ENCODE data around the gene RASA1.

Gene RASA1

GRCh38 chr5:87361031-87361445 is 93.4 kb downstream of the RASA1 start:
- H3K4me1 ChIP-seq (ENCODE audit: insufficient read depth, low read length), result no peaks in the 10 kb centered on the region
- H3K9me3 ChIP-seq (ENCODE audit: insufficient read depth, low read length, severe bottlenecking), result no peaks in the 10 kb centered on the region
- H3K9ac ChIP-seq (ENCODE audit: low read depth, low read length), result no peak overlapping the region
- DNase-seq (no peak), ATAC-seq (ENCODE audit: insufficient read depth, low read depth) (no peak)
- TF ChIP-seq CTCF (IDR thresholded peaks at IDR 0.05; ENCODE audit: borderline replicate concordance, extremely low read depth, low read length, poor library complexity, severe bottlenecking) (no peak), EZH2 (IDR thresholded peaks at IDR 0.05; ENCODE audit: borderline replicate concordance, low read depth, low read length, severe bottlenecking) (no peak)
- H3K36me3 ChIP-seq (ENCODE audit: insufficient read depth, low read length), result peaks cover 42% of the 10 kb centered on the region
- H3K4me3 ChIP-seq (ENCODE audit: low read depth in 1 of 2, low read length in 2 of 2), result no peak overlapping the region
- H4K20me1 ChIP-seq (ENCODE audit: insufficient read depth, low read length), result no peaks in the 10 kb centered on the region
- H3K4me2 ChIP-seq (ENCODE audit: insufficient read depth, low read length), result no peak overlapping the region
- H3K27me3 ChIP-seq (ENCODE audit: insufficient read depth, low read length, poor library complexity), result no peaks in the 10 kb centered on the region
- H3K79me2 ChIP-seq (ENCODE audit: insufficient read depth, low read length), result no peaks in the 10 kb centered on the region
- no peak overlapping the region for H3K27ac ChIP-seq (ENCODE audit: low read length)
- H2AFZ ChIP-seq (ENCODE audit: low read depth, low read length), result no peak overlapping the region

GRCh38 chr5:87361536-87362213 is 94.0 kb downstream of the RASA1 start:
- ATAC-seq (ENCODE audit: insufficient read depth, low read depth) (no peak), DNase-seq (no peak)
- H3K36me3 ChIP-seq (ENCODE audit: insufficient read depth, low read length), result peaks cover 47% of the 10 kb centered on the region
- H3K9me3 ChIP-seq (ENCODE audit: insufficient read depth, low read length, severe bottlenecking), result no peaks in the 10 kb centered on the region
- H3K4me1 ChIP-seq (ENCODE audit: insufficient read depth, low read length), result no peaks in the 10 kb centered on the region
- H3K4me3 ChIP-seq (ENCODE audit: low read depth in 1 of 2, low read length in 2 of 2), result no peak overlapping the region
- no peak overlapping the region for H3K27ac ChIP-seq (ENCODE audit: low read length)
- no peaks in the 10 kb centered on the region for H3K79me2 ChIP-seq (ENCODE audit: insufficient read depth, low read length)
- H2AFZ ChIP-seq (ENCODE audit: low read depth, low read length), result no peak overlapping the region
- H3K9ac ChIP-seq (ENCODE audit: low read depth, low read length), result no peak overlapping the region
- no peaks in the 10 kb centered on the region for H4K20me1 ChIP-seq (ENCODE audit: insufficient read depth, low read length)
- H3K4me2 ChIP-seq (ENCODE audit: insufficient read depth, low read length), result no peak overlapping the region
- TF ChIP-seq CTCF (IDR thresholded peaks at IDR 0.05; ENCODE audit: borderline replicate concordance, extremely low read depth, low read length, poor library complexity, severe bottlenecking) (no peak), EZH2 (IDR thresholded peaks at IDR 0.05; ENCODE audit: borderline replicate concordance, low read depth, low read length, severe bottlenecking) (no peak)
- no peaks in the 10 kb centered on the region for H3K27me3 ChIP-seq (ENCODE audit: insufficient read depth, low read length, poor library complexity)

GRCh38 chr5:87367243-87367642 is 99.6 kb downstream of the RASA1 start:
- no peaks in the 10 kb centered on the region for H3K79me2 ChIP-seq (ENCODE audit: insufficient read depth, low read length)
- peaks cover 73% of the 10 kb centered on the region for H3K36me3 ChIP-seq (ENCODE audit: insufficient read depth, low read length)
- no peaks in the 10 kb centered on the region for H4K20me1 ChIP-seq (ENCODE audit: insufficient read depth, low read length)
- no peak for TF ChIP-seq EZH2 (IDR thresholded peaks at IDR 0.05; ENCODE audit: borderline replicate concordance, low read depth, low read length, severe bottlenecking)
- TF ChIP-seq CTCF (IDR thresholded peaks at IDR 0.05; ENCODE audit: borderline replicate concordance, extremely low read depth, low read length, poor library complexity, severe bottlenecking), result no peak
- H3K9me3 ChIP-seq (ENCODE audit: insufficient read depth, low read length, severe bottlenecking), result no peaks in the 10 kb centered on the region
- H3K9ac ChIP-seq (ENCODE audit: low read depth, low read length), result no peak overlapping the region
- H3K27me3 ChIP-seq (ENCODE audit: insufficient read depth, low read length, poor library complexity), result no peaks in the 10 kb centered on the region
- no peak for DNase-seq
- H3K27ac ChIP-seq (ENCODE audit: low read length), result no peak overlapping the region
- H3K4me1 ChIP-seq (ENCODE audit: insufficient read depth, low read length), result no peaks in the 10 kb centered on the region
- no peak for ATAC-seq (ENCODE audit: insufficient read depth, low read depth)
- no peak overlapping the region for H2AFZ ChIP-seq (ENCODE audit: low read depth, low read length)
- H3K4me3 ChIP-seq (ENCODE audit: low read depth in 1 of 2, low read length in 2 of 2), result no peak overlapping the region
- H3K4me2 ChIP-seq (ENCODE audit: insufficient read depth, low read length), result no peak overlapping the region
